NCI-H2227 (cell line): ENCODE measurements around the gene COLGALT1.
"Not testable (repeated sequence)": the region's sequence is repeated elsewhere in the genome, so short reads cannot be mapped to it uniquely, and the experiment has no call there.

Experiments
- DNase-seq: peaks from one replicate; lab custom pipeline; 2025; ENCODE audit not compliant: unreplicated experiment; lab: John Stamatoyannopoulos, UW

The COLGALT1 gene

GRCh38 chr19:17532557-17532956, 22.9 kb upstream of the COLGALT1 start:
- no peak for DNase-seq

- no peak for DNase-seq
Measured at GRCh38 chr19:17534767-17535166, 20.7 kb upstream of the COLGALT1 start.

- no peak for DNase-seq
Measured at GRCh38 chr19:17536955-17537354, 18.5 kb upstream of the COLGALT1 start.

GRCh38 chr19:17538684-17539237, 16.7 kb upstream of the COLGALT1 start:
- DNase-seq, result no peak

- peak; percentile 94 for DNase-seq
Measured at GRCh38 chr19:17539238-17540117, 16.0 kb upstream of the COLGALT1 start.

GRCh38 chr19:17540174-17540573, 15.3 kb upstream of the COLGALT1 start:
- DNase-seq, result no peak

- DNase-seq, result no peak
Measured at GRCh38 chr19:17541184-17541759, 14.2 kb upstream of the COLGALT1 start.

GRCh38 chr19:17542042-17542441, 13.4 kb upstream of the COLGALT1 start:
- no peak for DNase-seq

GRCh38 chr19:17542793-17543582, 12.5 kb upstream of the COLGALT1 start:
- no peak for DNase-seq

GRCh38 chr19:17543986-17544385, 11.5 kb upstream of the COLGALT1 start:
- DNase-seq, result no peak

- no peak for DNase-seq
Measured at GRCh38 chr19:17544418-17544817, 11.0 kb upstream of the COLGALT1 start.

- DNase-seq, result no peak
Measured at GRCh38 chr19:17548145-17548544, 7.3 kb upstream of the COLGALT1 start.

GRCh38 chr19:17549085-17549740, 6.2 kb upstream of the COLGALT1 start:
- DNase-seq, result no peak

- no peak for DNase-seq
Measured at GRCh38 chr19:17550076-17550667, 5.3 kb upstream of the COLGALT1 start.

GRCh38 chr19:17552735-17553134, 2.7 kb upstream of the COLGALT1 start:
- DNase-seq, result not testable (repeated sequence)

- DNase-seq, result no peak
Measured at GRCh38 chr19:17553256-17553655, 2.2 kb upstream of the COLGALT1 start.

- no peak for DNase-seq
Measured at GRCh38 chr19:17554968-17555479, 425 bp upstream of the COLGALT1 start.

GRCh38 chr19:17555929-17556813, 722 bp downstream of the COLGALT1 start:
- peak; percentile 48 for DNase-seq

GRCh38 chr19:17556995-17557394, 1.5 kb downstream of the COLGALT1 start:
- DNase-seq, result no peak
